Measurements from ENCODE around the gene KCNJ6.
"Not testable (repeated sequence)": the region's sequence is repeated elsewhere in the genome, so short reads cannot be mapped to it uniquely, and the experiment has no call there.

GRCh38 chr21:37662227-37662626 is 254.0 kb downstream of the KCNJ6 start:
- TF ChIP-seq MYC (IDR thresholded peaks at IDR 0.05; ENCODE audit: low read depth, low read length); MYC (CRISPR knock-in tag; IDR thresholded peaks at IDR 0.05; ENCODE audit: borderline replicate concordance, low read depth); HMG20A (CRISPR knock-in tag; conservative IDR thresholded peaks at IDR 0.05); GABPA (tag; conservative IDR thresholded peaks at IDR 0.05; ENCODE audit: low read depth); CBX3 (IDR thresholded peaks at IDR 0.05; ENCODE audit: borderline replicate concordance in 1 of 2, low read length in 2 of 2): not testable (repeated sequence)

Data from K562 (cell line).